Endothelial cell (in vitro differentiated cells): ENCODE measurements around the gene SDK2. TPM values are rescaled to one million over a fixed set of nuclear protein-coding genes. Genes with fewer than 3 reads are reported as not detected.

Experiments
- DNase-seq: peaks from one replicate; pipeline ENCODE4 v3.0.0; 2021; ENCODE audit warnings: low spot score
- H3K27ac Mint-ChIP-seq: one replicate; pipeline ENCODE4 v1.8.0; 2021; ENCODE audit warnings: mixed read lengths, inconsistent platforms; ENCODE audit not compliant: unreplicated experiment
- H3K27me3 Mint-ChIP-seq: one replicate; pipeline ENCODE4 v1.8.0; 2021; ENCODE audit warnings: mild to moderate bottlenecking, moderate library complexity, mixed read lengths, inconsistent platforms; ENCODE audit not compliant: unreplicated experiment
- H3K36me3 Mint-ChIP-seq: one replicate; pipeline ENCODE4 v1.8.0; 2021; ENCODE audit warnings: mild to moderate bottlenecking, low read depth, mixed read lengths, inconsistent platforms; ENCODE audit not compliant: unreplicated experiment
- H3K4me1 Mint-ChIP-seq: one replicate; pipeline ENCODE4 v1.8.0; 2021; ENCODE audit warnings: mild to moderate bottlenecking, mixed read lengths, inconsistent platforms; ENCODE audit not compliant: unreplicated experiment
- H3K4me3 Mint-ChIP-seq: one replicate; pipeline ENCODE4 v1.8.0; 2021; ENCODE audit warnings: mild to moderate bottlenecking, mixed read lengths, inconsistent platforms; ENCODE audit not compliant: unreplicated experiment
- H3K9me3 Mint-ChIP-seq: one replicate; pipeline ENCODE4 v1.8.0; 2021; ENCODE audit warnings: mixed read lengths, inconsistent platforms; ENCODE audit not compliant: unreplicated experiment
- total RNA-seq: library from RNA; stranded (reverse); fragmentation: NEBNext Ultra II Directional; extraction: Animal tissue kit (Norgen Biotek cat#: 25700); gene quantifications from one replicate; pipeline ENCODE4 v1.2.1, GENCODE V29; 2021; ENCODE audit not compliant: unreplicated experiment
- TF ChIP-seq, protein P1 (sequence below): fragments of 200-600 bp; sonication (generic); IDR thresholded peaks from one replicate; pipeline ENCODE4 v1.5.0; 2021; ENCODE audit warnings: antibody characterized with exemption; ENCODE audit not compliant: unreplicated experiment

The SDK2 gene
- total RNA-seq, 1 donor from 2014 or later: 2.4 TPM

- Mint-ChIP-seq H3K27ac (no peak overlapping the region), H3K4me1 (peaks cover 6% of the 10 kb centered on the region), H3K27me3 (peaks cover 1% of the 10 kb centered on the region), H3K9me3 (no peaks in the 10 kb centered on the region), H3K4me3 (no peak overlapping the region), H3K36me3 (no peaks in the 10 kb centered on the region)
- TF ChIP-seq, protein P1, sequence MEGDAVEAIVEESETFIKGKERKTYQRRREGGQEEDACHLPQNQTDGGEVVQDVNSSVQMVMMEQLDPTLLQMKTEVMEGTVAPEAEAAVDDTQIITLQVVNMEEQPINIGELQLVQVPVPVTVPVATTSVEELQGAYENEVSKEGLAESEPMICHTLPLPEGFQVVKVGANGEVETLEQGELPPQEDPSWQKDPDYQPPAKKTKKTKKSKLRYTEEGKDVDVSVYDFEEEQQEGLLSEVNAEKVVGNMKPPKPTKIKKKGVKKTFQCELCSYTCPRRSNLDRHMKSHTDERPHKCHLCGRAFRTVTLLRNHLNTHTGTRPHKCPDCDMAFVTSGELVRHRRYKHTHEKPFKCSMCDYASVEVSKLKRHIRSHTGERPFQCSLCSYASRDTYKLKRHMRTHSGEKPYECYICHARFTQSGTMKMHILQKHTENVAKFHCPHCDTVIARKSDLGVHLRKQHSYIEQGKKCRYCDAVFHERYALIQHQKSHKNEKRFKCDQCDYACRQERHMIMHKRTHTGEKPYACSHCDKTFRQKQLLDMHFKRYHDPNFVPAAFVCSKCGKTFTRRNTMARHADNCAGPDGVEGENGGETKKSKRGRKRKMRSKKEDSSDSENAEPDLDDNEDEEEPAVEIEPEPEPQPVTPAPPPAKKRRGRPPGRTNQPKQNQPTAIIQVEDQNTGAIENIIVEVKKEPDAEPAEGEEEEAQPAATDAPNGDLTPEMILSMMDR: no peak
- DNase-seq: no peak
Measured at GRCh38 chr17:73536700-73537605, 107.3 kb downstream of the SDK2 start.

DNA sequence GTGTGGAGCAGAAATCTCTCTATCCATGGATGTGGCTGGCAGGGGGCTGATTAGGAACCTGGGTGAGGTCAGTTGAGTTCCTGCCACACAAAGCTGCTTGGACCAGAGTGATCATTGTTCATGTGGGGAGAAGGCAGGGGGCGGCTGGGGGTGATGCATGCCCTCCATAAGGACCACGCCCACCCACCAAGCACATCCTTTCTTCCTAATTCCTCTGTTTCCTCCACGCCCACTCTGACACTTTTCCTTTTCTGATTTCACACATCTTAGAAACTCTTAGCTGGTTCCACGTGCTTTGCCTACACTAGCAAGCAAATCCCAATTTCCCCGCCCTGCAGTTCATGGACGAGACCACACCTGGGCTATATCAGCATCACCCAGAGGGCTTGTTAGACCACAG lies 108.5 kb downstream of the SDK2 start:
- H3K27ac Mint-ChIP-seq: no peak overlapping the region
- H3K36me3 Mint-ChIP-seq: no peaks in the 10 kb centered on the region
- peaks cover 6% of the 10 kb centered on the region for H3K4me1 Mint-ChIP-seq
- TF ChIP-seq, protein P1: no peak
- no peak for DNase-seq
- H3K9me3 Mint-ChIP-seq: no peaks in the 10 kb centered on the region
- H3K4me3 Mint-ChIP-seq: no peak overlapping the region
- H3K27me3 Mint-ChIP-seq: peaks cover 1% of the 10 kb centered on the region

DNA sequence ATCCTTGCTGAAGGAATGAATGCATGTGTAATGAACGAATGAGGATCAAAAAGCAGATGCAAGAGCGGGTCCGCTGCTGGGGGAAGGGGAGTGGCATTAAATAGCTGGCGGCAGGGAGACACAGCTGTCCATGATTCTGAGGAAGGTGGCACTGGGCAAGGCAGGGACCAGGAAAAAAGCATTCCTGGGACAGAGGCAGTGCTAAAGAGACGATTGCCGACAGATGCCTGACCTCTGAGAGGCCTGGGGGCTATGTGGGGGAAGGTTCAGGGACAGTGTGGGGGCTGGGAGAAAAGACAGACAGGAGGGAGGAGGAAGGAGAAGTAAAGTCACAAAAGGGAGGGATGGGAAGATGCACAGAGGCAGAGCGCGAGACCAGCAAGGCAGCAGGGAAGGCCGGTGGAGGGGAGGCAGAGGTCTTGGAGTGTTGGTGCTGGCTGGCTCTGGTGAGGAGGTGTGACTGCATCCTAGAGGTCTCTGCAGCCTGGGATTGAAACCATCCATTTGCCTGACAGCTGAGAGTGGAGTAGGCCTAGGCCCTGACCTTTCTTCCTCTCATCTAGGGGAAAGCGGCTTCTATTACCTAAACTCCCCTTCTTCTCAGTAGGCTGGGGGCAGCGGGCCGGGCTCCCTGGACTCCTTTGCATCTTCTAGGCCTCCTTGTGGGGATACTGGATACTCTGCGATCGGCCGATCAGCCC lies 109.9 kb downstream of the SDK2 start:
- no peak for DNase-seq
- Mint-ChIP-seq H3K9me3 (no peaks in the 10 kb centered on the region), H3K27me3 (peaks cover 2% of the 10 kb centered on the region), H3K27ac (no peak overlapping the region), H3K4me1 (peaks cover 6% of the 10 kb centered on the region), H3K4me3 (no peak overlapping the region), H3K36me3 (no peaks in the 10 kb centered on the region)
- TF ChIP-seq, protein P1: no peak

DNA sequence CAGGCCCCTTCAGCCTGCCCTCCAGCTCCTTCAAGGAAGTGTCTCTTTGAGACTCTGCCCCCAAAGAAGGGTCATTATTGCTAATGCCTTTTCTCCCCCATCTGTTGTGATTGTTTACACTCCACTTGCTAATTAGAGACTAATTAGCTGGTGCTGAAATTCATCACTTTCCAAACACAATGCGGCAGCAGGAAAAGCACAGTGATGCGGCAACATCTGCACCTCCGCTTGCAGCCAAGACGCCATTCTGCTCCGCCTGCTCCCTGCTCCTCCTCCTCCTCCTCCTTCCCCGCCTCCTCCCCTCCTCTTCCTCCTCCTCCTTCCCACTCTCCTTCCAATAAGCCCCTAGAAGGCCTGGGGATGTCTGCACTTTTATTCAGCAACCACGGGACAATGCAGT lies 110.5 kb downstream of the SDK2 start:
- no peaks in the 10 kb centered on the region for H3K9me3 Mint-ChIP-seq
- TF ChIP-seq, protein P1: no peak
- no peak overlapping the region for H3K27ac Mint-ChIP-seq
- no peaks in the 10 kb centered on the region for H3K36me3 Mint-ChIP-seq
- peaks cover 2% of the 10 kb centered on the region for H3K27me3 Mint-ChIP-seq
- no peak for DNase-seq
- H3K4me3 Mint-ChIP-seq: no peak overlapping the region
- peaks cover 6% of the 10 kb centered on the region for H3K4me1 Mint-ChIP-seq

- H3K4me3 Mint-ChIP-seq: no peak overlapping the region
- no peaks in the 10 kb centered on the region for H3K36me3 Mint-ChIP-seq
- DNase-seq: no peak
- H3K27me3 Mint-ChIP-seq: peaks cover 2% of the 10 kb centered on the region
- no peak overlapping the region for H3K27ac Mint-ChIP-seq
- H3K4me1 Mint-ChIP-seq: peaks cover 6% of the 10 kb centered on the region
- H3K9me3 Mint-ChIP-seq: no peaks in the 10 kb centered on the region
- TF ChIP-seq, protein P1: no peak
Measured at GRCh38 chr17:73533127-73533526, 111.1 kb downstream of the SDK2 start.
